RWPE2 (cell line): ENCODE data around the gene RNF212B.

Source experiments
- ATAC-seq: fragments of 200-7000 bp; cut with Tn5 transposase; 3 replicates; pipeline ENCODE4 v1.9.1; 2021; ENCODE audit warnings: low read depth
- DNase-seq: peaks from one replicate; pipeline ENCODE4 v3.0.0-alpha.2; 2020; ENCODE audit warnings: low spot score
- H3K27ac ChIP-seq: fragments of 450-650 bp; 2 replicates; pipeline ENCODE4 v1.5.1; 2017; ENCODE audit warnings: mild to moderate bottlenecking; ENCODE audit not compliant: poor library complexity, severe bottlenecking
- H3K27me3 ChIP-seq: fragments of 250-450 bp; sonication (Bioruptor Pico); 2 replicates; pipeline ENCODE4 v1.5.1; 2021; ENCODE audit warnings: mild to moderate bottlenecking, moderate library complexity; ENCODE audit not compliant: insufficient read depth, poor library complexity, severe bottlenecking
- H3K36me3 ChIP-seq: fragments of 250-450 bp; sonication (Bioruptor Pico); 2 replicates; pipeline ENCODE4 v1.5.1; 2020; ENCODE audit warnings: low read depth, mild to moderate bottlenecking, moderate library complexity
- H3K4me1 ChIP-seq: fragments of 250-450 bp; sonication (Bioruptor Pico); 2 replicates; pipeline ENCODE4 v1.5.1; 2021; ENCODE audit warnings: mild to moderate bottlenecking, moderate library complexity; ENCODE audit not compliant: insufficient read depth, poor library complexity, severe bottlenecking
- H3K4me3 ChIP-seq: fragments of 250-450 bp; sonication (Bioruptor Pico); 2 replicates; pipeline ENCODE4 v1.5.1; 2021; ENCODE audit warnings: mild to moderate bottlenecking, moderate library complexity; ENCODE audit not compliant: severe bottlenecking
- H3K9me3 ChIP-seq: fragments of 250-450 bp; sonication (Bioruptor Pico); 2 replicates; pipeline ENCODE4 v1.5.1; 2021; ENCODE audit warnings: mild to moderate bottlenecking, moderate library complexity; ENCODE audit not compliant: severe bottlenecking
- CTCF ChIP-seq: fragments of 450-650 bp; IDR thresholded peaks from one replicate; pipeline ENCODE4 v1.5.1; 2017; ENCODE audit warnings: mild to moderate bottlenecking, moderate library complexity; ENCODE audit not compliant: poor library complexity, severe bottlenecking

Gene RNF212B

GRCh38 chr14:23285530-23286019, 47.8 kb downstream of the RNF212B start:
- H3K4me1 ChIP-seq, result peaks cover 13% of the 10 kb centered on the region
- DNase-seq (no peak), ATAC-seq (peak; percentile 37)
- no peaks in the 10 kb centered on the region for H3K9me3 ChIP-seq
- no peak for TF ChIP-seq CTCF
- peak overlapping the region; percentile 68 for H3K4me3 ChIP-seq
- no peaks in the 10 kb centered on the region for H3K27me3 ChIP-seq
- peak overlapping the region; percentile 76 for H3K27ac ChIP-seq
- H3K36me3 ChIP-seq, result peaks cover 24% of the 10 kb centered on the region

DNA sequence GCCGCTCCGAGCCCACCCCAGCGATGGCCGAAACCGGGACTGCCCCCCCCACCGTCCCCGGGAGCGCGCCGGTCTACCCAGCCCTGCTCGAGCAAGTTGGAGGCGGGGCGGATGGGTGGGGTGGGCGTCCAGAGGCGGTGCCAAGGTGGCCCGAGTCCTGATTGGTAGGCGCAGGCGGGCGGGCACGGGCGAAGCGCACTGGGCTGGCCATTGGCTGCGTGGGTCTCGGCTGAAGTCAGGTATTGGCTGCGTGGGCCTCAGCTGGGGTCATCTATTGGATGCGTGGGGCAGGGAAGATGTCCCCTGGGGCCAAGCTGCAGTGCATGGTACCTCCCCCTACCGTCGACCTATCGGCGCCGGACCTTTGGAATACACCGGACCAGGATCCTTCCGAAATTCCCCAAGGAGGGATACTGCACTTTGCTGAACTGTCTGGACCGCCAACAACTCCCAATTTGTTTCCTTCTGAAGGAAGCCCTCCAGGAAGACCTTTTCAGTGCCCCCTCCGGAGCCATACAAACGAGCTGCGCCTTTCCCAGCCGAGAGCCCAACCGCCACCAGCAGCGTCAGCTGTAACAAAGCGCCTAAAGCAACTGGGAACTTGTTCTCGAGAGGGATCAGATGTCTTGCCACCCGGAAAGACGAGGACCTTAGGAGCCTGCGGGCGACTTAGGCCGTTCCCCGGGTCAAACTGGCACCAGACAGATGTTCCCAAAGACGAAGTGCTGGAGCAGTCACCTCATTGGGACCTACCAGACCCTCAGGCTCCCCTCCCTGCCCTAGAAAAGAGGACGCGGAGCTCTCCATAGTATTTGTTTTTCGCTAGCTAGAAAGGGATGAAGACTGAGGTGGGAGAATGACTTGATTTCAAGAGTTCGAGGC, 48.5 kb downstream of the RNF212B start, which contains the start of gene HOMEZ:
HOMEZ (minus strand) TSS at position 113 of the 882 bp plus-strand sequence. CDS start 180 bp downstream, outside the sequence.
- peak within 1 kb of the TSS; percentile 68 for H3K4me3 ChIP-seq
- DNase-seq (peak; percentile 100), ATAC-seq (peak; percentile 98)
- peak within 1 kb of the TSS; percentile 76 for H3K27ac ChIP-seq
- H3K27me3 ChIP-seq, result no peaks in the 10 kb centered on the region
- no peak for TF ChIP-seq CTCF
- peaks cover 13% of the 10 kb centered on the region for H3K4me1 ChIP-seq
- H3K9me3 ChIP-seq, result no peaks in the 10 kb centered on the region
- peaks cover 24% of the 10 kb centered on the region for H3K36me3 ChIP-seq

- H3K4me3 ChIP-seq, result peak overlapping the region; percentile 68
- peaks cover 13% of the 10 kb centered on the region for H3K4me1 ChIP-seq
- peaks cover 22% of the 10 kb centered on the region for H3K36me3 ChIP-seq
- ATAC-seq (no peak), DNase-seq (no peak)
- no peak for TF ChIP-seq CTCF
- H3K27ac ChIP-seq, result peak overlapping the region; percentile 76
- no peaks in the 10 kb centered on the region for H3K9me3 ChIP-seq
- H3K27me3 ChIP-seq, result no peaks in the 10 kb centered on the region
Observed at GRCh38 chr14:23286902-23287479, 49.3 kb downstream of the RNF212B start.

GRCh38 chr14:23294734-23295561, 57.2 kb downstream of the RNF212B start:
- TF ChIP-seq CTCF, result peak; percentile 98
- H3K4me3 ChIP-seq, result no peak overlapping the region
- peak; percentile 47 for ATAC-seq
- no peak for DNase-seq
- H3K36me3 ChIP-seq, result no peaks in the 10 kb centered on the region
- H3K9me3 ChIP-seq, result no peaks in the 10 kb centered on the region
- H3K27ac ChIP-seq, result no peak overlapping the region
- H3K27me3 ChIP-seq, result no peaks in the 10 kb centered on the region
- H3K4me1 ChIP-seq, result peaks cover 7% of the 10 kb centered on the region
